CD4-positive, alpha-beta T cell treated with Interferon alpha-2 for 1 hour (primary cell): ENCODE data around the gene IGF2R.
"Not testable (repeated sequence)": the region's sequence is repeated elsewhere in the genome, so short reads cannot be mapped to it uniquely, and the experiment has no call there.

ENCODE experiments used
- DNase-seq, 2 donors: peaks; one replicate each; pipeline ENCODE4 v3.0.0-alpha.2; 2020 to 2022

IGF2R gene

DNA sequence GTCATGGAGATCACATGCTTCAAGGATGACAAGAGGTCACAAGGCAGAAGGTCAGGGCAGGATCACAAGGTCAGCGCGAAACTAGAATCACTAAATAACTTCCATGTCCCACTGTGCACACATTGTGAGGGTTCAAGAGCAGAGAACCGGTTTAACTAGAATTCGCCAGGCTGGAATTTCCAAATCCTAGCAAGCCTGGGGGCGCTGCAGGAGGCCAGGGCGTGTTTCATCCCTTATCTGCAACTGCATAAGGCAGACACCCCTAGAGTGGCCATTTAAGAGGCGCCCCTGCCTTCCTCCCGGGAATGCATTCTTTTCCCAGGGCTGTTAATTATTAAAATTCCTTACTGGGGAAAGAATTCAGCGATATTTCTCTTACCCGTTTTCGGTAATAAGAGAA, 112.5 kb downstream of the IGF2R start:
- no peak for DNase-seq

DNA sequence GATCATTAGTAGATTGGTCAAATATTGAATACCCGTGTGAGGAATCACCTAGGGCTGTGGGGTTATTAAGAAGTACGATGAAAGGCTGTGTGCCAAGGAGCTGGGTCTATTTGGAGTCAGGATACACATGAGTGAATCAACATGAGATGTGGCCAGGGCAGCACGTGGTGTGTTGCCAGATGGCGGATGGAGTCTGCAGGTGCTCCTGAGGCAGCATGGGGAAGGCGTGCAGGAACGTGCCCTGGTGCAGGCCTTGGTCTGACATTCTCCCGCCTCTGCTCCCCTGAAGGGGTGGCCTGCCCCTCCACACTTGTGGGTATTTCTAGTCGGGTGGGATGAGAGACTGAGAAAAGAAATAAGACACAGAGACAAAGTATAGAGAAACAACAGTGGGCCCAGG, 113.7 kb downstream of the IGF2R start:
- DNase-seq = no peak

DNA sequence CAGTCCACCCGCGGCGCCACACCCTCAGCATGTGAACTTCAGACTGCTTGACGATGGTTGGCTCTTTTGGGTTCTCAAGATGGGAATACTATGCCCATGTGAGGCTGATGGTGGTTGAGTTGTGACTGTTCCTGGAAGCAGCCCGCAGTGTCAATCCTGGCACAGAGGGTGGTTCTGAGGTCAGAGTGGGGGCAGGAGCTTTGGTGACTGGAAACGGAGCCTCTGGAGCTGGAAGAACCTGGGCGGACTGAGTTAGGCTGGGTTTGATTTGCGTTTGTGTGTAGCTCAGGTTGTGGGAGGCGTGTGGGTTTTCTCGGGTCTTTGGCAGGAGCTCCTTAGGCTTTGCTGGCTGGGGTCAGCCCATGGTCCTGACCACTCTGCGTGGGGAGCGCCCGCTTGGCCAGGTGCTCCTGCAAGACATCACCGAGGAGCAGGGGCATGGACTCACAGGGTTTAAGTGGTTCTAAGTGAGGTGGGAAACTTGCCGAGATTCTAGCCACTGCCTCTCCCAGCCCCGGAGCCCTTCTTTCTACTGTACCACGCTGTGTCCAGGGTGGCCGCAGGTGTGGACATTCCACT, 115.4 kb downstream of the IGF2R start:
- no peak for DNase-seq

DNA sequence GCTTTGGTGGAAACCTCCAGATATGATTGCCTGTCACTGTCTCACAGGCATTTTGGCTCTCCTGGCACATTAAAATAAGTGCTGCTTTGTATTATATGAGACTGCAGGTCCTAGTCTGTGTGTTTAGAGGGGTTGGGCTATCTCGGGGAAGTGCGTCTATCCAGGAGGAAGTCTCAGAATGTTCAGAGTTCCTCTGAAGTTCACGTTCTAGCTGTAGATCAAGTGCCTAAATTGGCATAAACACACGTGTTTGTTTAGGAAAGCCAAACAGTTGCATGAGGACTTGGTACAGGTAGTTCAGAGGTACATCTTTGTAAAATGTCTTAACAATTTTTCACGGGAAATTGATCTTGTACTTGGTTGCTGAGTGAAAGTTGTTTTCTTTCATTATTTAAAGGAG, 116.3 kb downstream of the IGF2R start:
- DNase-seq = no peak

DNA sequence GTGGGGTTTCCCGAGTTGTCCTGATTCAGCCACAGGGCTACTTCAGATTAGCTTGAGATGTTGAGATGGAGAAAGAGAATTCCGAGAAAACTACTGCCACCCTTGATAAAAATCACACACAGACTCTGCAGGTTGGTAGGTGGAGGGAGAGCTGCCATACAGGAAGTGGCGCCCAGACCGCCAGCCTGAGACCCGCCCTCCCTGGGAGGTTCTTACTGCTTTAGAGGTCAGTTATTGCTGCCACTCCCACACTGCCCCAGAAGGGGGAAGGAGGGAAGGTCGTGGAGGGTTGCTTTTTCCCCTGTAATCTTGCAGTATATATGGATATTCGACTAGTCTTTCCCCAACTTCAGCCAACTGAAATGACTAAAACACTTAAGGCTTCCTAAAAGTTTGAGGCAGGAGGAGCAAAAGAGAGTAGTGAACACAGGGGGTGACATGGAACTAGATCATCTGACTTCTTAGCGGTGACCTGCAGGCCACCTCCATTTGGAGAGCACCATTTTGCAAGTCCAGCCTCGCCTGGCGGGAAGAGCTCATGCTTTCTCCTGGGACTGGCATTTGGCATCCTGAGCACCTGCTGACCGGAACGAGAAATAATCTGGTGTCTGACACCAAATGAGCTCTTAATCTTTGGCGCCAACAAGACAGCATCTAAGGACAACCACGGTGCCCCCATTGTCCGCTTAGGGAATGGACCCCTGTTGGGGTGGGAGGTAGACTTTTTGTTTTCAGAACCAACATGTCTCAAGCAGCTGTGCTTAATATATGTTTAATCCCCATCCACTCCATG, 117.0 kb downstream of the IGF2R start:
- DNase-seq = no peak

DNA sequence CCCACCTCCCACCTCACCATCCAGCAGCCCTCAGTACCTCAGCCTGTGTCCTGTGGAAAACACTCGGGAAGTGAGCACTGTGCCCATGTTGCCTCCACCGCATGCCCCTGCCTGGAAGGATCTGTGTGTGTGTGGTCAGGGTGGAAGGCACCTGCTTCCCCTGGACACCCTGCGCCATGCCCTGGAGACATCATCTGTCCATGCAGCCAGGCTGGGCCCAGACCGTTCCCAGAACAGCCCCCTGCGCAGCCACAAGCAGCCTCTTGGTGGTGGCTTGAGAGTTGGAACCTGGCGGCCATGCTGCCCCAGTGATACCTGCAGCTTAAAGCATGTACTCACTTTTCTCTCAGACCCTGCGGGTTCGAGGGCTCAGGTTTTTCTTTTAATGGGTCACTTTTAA, 117.9 kb downstream of the IGF2R start:
- no peak for DNase-seq

DNA sequence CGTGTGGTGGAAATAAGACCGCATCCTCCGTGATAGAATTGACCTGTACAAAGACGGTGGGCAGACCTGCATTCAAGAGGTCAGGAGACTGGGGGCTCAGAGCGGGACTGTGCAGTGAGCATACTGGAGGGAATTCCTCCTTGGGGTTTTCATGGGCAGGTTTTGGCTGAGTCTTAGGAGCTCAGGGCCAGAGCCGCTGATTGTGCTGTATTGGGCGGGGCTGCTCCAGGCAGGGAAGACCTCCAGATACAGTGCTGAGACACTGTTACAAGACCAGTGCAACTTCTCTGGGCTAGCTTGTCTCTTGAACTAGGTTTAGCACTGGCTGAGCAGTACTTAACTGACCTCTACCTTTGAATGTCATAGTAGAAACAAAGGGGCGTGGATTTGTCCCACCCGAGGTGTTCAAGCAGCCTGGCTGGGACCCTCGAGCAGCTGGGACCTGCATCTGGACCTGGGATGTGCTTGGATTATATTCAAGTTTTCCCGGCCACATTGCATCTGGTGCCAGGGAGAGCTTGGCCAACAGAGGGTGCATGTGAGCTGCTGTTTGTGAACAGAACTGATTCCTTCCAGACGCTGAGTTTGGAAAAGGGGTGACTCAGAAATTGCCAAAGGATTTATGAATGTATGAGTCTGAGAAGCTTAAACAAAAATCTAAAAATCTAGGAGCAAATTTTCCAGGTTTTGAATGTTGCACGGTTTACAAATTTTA, 119.3 kb downstream of the IGF2R start:
- DNase-seq = peak in 1 of 2 donors; percentile 12

DNA sequence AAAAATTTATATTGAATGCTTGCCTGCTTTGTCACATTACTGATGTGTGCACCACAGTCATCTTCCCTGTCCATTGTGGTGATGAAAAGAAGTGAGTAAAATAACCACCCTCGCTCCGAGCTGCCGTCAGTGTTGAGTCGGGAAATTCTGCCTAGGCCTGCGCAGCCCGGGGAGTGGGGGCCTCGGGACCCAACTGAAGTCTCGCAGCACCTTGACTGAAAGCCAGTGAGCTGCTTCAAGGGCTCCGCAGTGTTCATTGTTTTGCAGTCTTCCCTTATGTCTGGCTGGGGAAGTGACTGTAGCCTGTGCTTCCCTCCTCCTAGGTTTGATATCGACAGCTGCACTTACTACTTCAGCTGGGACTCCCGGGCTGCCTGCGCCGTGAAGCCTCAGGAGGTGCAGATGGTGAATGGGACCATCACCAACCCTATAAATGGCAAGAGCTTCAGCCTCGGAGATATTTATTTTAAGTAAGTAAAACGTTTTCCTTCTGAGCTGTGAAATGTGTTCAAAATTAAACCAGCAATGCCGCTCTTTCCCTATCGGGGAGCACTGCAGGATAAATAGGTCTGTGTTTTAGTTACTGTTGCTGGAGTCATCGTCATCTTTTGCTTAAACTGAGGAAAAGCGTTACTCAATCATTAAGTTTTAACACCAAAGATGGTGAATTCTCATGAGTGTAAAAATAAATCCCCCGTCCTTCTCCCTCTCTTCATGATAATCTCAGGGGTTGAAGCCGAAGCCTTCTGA, 120.1 kb downstream of the IGF2R start:
- no peak for DNase-seq

DNA sequence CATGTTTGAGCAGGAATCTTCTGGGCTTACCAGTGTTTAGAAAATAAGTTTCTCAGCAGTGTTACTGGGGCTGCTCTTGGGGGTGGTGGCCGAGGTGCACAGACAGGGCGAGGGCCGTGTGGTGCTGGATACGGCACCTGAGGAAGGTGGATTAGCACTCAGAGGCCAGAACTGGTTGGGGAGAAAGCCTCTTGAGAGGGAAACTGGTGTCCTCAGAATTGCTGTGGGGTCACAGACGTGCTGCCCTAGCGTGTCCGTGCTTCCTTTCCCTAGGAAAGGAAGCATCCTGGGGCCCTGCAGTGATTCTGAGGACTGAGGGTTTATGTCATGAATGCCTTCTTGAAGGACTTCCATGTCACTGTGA, 120.6 kb downstream of the IGF2R start:
- no peak for DNase-seq

DNA sequence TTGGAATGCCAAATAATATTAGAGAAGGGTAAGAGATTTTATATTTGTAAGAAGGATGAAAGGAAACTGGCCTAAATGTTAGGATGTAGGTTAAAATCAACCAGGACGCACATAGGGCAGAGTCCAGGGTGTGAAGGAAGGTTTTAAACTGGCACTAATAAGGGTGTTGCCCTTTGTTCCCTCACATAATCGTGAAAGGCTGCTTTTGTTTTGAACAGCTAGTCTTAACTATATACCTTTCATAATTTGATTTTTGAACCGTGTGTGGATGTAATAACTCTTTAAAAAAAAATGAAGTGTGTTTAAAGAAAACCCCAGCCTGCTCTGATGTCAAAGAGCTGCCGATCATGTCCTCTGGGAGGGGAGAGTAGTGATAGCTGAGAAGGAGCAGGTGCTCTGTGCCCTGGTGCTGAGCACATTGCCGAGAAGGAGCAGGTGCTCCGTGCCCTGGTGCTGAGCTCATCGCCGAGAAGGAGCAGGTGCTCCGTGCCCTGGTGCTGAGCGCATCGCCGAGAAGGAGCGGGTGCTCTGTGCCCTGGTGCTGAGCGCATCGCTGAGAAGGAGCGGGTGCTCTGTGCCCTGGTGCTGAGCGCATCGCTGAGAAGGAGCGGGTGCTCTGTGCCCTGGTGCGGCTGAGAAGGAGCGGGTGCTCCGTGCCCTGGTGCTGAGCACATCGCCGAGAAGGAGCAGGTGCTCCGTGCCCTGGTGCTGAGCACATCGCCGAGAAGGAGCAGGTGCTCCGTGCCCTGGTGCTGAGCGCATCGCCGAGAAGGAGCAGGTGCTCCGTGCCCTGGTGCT, 121.8 kb downstream of the IGF2R start:
- not testable (repeated sequence) for DNase-seq

DNA sequence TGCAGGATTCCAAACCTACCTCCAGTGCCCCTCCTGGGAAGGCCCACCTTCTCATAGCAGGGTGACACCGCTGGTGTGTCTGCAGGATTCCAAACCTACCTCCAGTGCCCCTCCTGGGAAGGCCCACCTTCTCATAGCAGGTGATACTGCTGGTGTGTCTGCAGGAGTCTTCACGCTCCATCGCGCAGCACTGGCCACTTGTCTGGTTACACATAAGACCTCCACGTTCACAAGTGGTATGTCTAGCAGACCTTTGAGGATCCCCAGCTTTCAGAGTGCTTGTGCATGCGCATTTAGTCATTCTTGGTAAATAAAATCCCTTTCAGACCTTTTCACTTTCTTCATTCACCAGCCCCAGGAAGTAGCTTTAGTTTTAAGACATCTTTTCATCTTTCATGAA, 123.3 kb downstream of the IGF2R start:
- not testable (repeated sequence) for DNase-seq

DNA sequence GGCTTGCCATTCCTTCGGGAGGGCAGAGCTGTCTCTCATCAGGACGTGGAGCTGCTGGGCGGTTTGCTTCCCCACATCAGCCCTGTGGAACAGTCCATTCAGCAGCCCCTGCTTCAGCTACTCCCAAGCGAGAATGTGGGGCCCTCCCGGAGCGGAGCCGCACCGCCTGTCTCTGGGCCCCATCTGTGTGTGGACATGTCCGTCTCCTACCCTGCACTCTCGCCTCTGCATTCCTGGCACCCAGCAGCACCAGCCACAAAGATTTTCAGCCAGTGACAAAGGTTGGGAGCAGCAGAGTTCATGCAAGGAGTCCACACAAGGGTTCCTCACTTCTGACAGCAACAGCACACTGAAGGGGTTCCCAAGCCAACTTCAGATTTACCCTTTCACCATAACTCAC, 123.7 kb downstream of the IGF2R start:
- no peak for DNase-seq

DNA sequence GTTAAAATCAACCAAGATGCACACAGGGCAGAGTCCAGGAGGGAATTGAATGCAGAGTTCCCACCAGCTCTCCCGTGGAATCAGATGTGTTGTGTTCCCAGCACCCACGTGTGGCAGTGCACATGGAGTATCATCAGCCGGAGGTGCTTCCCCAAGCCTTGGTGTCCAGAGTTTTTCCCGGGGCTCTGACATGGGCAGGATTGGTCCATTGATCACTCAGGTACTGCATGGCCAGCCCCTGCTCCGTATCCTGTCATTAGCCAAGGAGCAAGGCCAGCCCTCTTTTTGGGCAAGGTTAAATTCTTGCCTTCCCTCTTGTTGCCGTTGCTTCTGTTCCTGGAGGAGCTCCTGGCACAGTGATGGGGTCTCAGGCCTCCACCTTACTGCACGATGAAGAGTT, 124.2 kb downstream of the IGF2R start:
- DNase-seq = no peak

DNA sequence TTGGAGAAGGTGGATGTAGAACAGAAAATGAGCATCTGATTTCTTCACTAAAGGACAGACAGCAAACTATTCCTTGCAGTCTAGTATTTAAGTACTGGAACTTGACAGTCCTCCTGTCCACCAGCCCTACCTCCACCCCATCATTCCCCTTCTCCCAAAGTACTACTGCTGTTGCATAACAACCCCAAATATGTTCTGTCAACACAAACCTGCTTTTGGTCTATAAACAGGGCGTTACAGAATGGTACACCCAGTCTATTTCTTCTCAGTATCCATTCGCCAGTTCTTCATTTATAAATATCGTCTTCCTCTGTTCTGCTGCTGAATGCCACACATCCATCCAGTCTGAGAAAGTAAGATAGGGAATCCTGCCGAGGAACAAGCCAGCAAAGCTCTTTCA, 125.1 kb downstream of the IGF2R start:
- DNase-seq = no peak

DNA sequence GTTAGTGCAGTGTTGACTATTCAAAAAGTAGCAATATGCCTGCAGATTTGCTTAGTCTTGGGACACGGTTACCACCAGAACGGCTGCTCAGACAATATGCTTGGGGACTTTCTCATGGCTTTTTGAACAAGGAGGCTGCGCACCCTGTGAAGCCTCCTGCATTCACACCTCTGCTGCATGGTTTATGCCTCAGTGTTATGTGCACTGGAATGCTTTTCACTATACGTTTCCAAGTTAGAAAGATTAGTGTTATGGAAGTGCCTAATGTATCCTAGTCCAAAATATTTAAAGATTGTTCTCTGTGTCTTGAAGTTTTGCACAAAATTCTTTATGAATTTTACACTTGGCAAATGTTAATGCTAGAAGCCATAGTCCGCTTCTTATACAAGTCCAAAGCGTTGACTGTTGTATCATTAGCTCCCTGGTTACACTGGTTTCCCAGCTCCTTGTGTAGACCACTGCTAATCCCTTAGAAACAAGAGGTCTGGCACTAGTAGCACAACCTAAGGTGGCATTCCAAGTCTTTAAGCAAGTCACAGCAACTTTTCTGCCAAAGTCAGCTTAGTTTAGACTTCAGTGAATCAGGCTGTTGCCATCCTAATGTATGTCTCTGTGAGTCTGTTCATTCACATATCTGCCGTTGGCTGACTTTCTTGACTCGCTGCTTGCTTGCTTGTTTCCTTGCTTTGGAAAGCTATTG, 126.4 kb downstream of the IGF2R start:
- no peak for DNase-seq

DNA sequence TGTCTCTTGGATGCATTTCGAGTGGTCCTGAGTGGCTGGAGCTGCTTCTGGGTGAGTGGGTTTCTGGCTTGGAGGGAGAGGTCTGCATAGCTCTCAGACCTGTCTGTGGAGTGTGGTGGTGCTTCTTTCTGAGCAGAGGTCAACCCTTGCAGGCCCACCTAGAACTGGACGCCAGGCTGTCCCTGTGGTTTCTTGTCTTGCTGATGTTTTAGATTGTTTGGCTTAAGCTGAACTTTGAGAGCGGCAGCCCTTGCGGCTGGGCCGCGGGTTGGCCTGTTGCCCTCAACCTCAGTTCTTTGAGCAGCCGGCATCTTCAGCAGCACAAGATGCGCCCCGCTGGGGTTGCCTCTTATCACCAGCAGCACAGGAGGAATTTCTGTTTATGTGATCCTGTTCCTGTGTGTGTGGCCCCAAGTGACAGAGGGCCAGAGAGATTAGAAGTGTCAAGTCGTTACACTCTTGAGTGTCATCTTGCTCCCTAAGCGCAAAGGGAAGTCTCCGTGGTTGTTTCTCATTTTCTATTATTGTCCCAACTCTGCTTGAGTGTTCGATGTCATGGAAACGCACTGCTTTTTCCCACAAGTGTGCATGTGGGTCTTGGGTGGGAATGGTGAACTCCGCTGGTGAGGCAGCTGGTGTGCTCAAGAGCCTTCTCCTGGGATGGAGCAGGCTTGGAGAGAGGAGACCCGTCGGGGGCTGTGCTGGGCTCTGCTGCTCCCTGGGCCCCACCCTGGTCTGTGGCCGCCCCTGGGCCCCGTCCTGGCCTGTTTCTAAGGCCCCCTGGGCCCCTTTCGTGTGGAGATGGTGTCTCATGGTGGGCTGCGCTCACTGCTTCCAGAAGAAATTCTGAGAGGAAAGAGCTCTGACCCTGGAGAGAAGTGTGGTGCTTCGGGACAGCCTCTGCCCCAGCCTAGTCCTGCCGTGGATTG, 132.7 kb downstream of the IGF2R start:
- no peak for DNase-seq

DNA sequence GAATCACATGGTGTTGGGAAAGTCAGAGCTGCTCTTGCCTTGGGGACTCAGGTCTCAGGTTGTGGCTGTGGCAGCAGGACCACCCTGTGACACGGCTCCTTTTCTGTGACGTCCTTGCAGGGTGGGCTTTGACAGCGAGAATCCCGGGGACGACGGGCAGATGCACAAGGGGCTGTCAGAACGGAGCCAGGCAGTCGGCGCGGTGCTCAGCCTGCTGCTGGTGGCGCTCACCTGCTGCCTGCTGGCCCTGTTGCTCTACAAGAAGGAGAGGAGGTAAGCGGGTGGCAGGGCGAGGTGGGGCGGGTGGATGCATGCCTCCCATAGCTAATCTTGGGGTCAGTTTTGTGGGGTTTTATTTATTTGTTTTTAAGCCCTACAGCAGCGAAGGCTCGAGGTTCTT, 133.5 kb downstream of the IGF2R start:
- no peak for DNase-seq

DNA sequence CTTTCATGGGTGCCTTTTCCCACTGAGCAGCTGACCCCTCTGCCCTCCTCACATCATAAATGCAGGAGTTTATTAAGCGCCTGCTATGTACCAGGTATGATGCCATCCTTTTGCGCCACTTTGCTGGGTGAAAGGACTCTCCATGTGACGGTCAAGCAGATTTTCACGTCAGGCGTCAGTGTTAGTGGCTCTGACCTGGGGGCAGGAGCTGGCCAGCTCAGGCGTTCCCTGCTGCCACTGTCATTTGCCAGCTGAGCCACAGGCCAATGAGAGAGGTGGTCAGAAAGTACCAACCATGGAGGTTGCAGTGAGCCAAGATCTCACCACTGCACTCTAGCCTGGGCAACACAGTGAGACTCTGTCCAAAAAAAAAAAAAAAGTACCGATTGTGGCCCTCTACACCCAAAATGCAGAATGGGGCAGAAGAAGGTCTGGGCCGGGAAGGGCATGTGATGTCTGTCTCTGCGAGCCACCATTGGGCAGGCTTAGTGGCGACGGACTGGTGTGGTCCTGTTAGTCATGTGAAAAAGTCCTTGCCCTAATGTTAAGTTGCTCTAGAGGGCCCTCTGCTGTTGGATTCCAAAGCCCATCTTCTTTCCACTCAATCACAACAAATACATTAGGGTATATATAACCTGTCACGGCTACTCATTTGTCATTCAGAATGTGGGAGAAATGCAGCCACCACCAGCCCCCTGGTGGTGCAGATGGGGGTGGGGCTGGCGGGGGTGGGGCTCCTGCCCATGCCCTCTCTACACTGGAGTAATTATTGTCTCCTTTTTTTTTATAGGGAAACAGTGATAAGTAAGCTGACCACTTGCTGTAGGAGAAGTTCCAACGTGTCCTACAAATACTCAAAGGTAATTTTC, 134.3 kb downstream of the IGF2R start:
- peak in 1 of 2 donors; percentile 40 for DNase-seq

DNA sequence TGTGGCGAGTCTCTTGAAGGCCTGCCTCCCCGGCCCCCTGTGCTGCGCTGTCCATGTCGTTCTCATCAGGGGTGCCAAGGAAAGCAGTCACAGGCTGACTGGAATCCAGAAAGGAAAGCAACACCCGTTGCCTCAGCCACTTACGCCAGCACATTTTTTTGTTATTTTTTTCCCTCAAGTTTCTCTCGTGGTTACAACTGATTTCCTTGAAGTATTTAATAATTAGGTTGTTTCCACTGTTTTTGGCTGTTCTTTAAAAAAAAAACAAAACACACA, 134.9 kb downstream of the IGF2R start:
- no peak for DNase-seq
